Caco-2 (cell line): ENCODE results near the gene KLHDC7B. TPM values are rescaled to one million over a fixed set of nuclear protein-coding genes. Genes with fewer than 3 reads are reported as not detected.

ENCODE experiments used
- BruUV-seq: library from RNA; stranded (reverse); fragments of 400-500 nt; replicated peaks from 2 replicates; lab custom pipeline; 2021; lab: Mats Ljungman, UMichigan
- CTCF ChIA-PET: fragments of 300-600 bp; sonication (Branson Sonifier 250); formaldehyde crosslinking; loops from one replicate; lab custom pipeline; 2022; ENCODE audit warnings: antibody characterized with exemption; lab: Charles Lee
- POLR2A ChIA-PET: fragments of 300-600 bp; sonication (Branson Sonifier 250); formaldehyde crosslinking; loops from one replicate; lab custom pipeline; 2022; ENCODE audit warnings: antibody characterized with exemption; lab: Charles Lee
- DNase-seq, 2 experiments: peaks; one replicate each; pipeline versions ENCODE4 v3.0.0 to v3.0.0-alpha.2; 2020 to 2022
- H3K27me3 ChIP-seq: replicated peaks from 2 replicates; pipeline ENCODE4 v1.6.0; 2011; ENCODE audit warnings: low read length; ENCODE audit not compliant: control insufficient read depth, insufficient read depth
- H3K36me3 ChIP-seq: 2 replicates; pipeline ENCODE4 v1.5.1; 2011; ENCODE audit warnings: low read length; ENCODE audit not compliant: control insufficient read depth, insufficient read depth
- H3K4me1 ChIP-seq: fragments of 250-450 bp; sonication (Bioruptor Pico); 2 replicates; pipeline ENCODE4 v1.5.1; 2020; ENCODE audit warnings: mild to moderate bottlenecking
- H3K4me3 ChIP-seq: 2 replicates; pipeline ENCODE4 v1.5.1; 2011; ENCODE audit warnings: low read depth, mild to moderate bottlenecking, control low read depth, low read length
- H3K9me3 ChIP-seq: fragments of 250-450 bp; sonication (Bioruptor Pico); 2 replicates; pipeline ENCODE4 v1.5.1; 2020; ENCODE audit warnings: mild to moderate bottlenecking, moderate library complexity
- H3K27ac Mint-ChIP-seq: one replicate; pipeline ENCODE4 v1.8.0; 2022; ENCODE audit warnings: mixed read lengths; ENCODE audit not compliant: unreplicated experiment
- H3K27me3 Mint-ChIP-seq: one replicate; pipeline ENCODE4 v1.8.0; 2022; ENCODE audit warnings: mixed read lengths; ENCODE audit not compliant: insufficient read depth, unreplicated experiment
- H3K36me3 Mint-ChIP-seq: one replicate; pipeline ENCODE4 v1.8.0; 2022; ENCODE audit warnings: mild to moderate bottlenecking, mixed read lengths; ENCODE audit not compliant: insufficient read depth, unreplicated experiment
- H3K4me1 Mint-ChIP-seq: one replicate; pipeline ENCODE4 v1.8.0; 2022; ENCODE audit warnings: low read depth, mixed read lengths; ENCODE audit not compliant: unreplicated experiment
- H3K4me3 Mint-ChIP-seq: one replicate; pipeline ENCODE4 v1.8.0; 2022; ENCODE audit warnings: mild to moderate bottlenecking, moderate library complexity, mixed read lengths; ENCODE audit not compliant: unreplicated experiment
- H3K9me3 Mint-ChIP-seq: one replicate; pipeline ENCODE4 v1.8.0; 2022; ENCODE audit warnings: mixed read lengths; ENCODE audit not compliant: unreplicated experiment
- intact Hi-C: fragments of 100-400 bp; cut with micrococcal nuclease; formaldehyde crosslinking; loops from one replicate; pipeline ENCODE4 v1.10.0; 2022; ENCODE audit not compliant: unreplicated experiment
- total RNA-seq: library from RNA; stranded (reverse); gene quantifications from 2 replicates; pipeline ENCODE4 v1.2.3, GENCODE V29; 2022
- TF ChIP-seq, protein P1 (sequence below), 2 experiments: fragments of 200-600 bp in 1 of 2; IDR thresholded peaks; 1 replicate in 1 of 2; 2 replicates in 1 of 2; pipeline versions ENCODE4 v1.5.1 to v1.8.0; 2011 to 2022; ENCODE audit warnings: antibody characterized with exemption in 1 of 2, control low read depth in 1 of 2, inconsistent platforms in 1 of 2, low read depth in 1 of 2, low read length in 1 of 2, mild to moderate bottlenecking in 1 of 2, moderate library complexity in 1 of 2; ENCODE audit not compliant: insufficient read depth in 1 of 2, severe bottlenecking in 1 of 2, unreplicated experiment in 1 of 2

The KLHDC7B gene
- total RNA-seq, 1 experiment from 2014 or later, result 2.0 TPM

DNA sequence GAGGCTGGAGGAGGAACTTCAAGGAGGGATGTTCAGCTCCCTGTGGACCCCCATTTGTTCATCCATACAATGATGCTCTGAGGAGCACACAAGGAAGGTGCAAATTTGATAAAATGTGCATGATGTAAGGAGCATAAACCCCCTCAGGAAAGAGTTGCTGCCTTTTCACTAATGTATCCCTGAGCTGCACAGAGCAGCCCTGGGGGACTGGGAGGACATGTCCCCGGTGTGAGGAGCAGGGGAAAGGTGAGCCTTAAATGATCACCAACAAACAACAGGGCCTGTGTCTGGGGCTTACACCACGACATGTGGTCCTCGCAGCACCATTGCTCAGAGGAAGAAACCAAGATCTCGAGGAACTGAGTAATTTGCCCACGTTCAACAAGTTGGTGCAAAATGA, 51.4 kb downstream of the KLHDC7B start:
- Histone ChIP-seq H3K36me3 (no peaks in the 10 kb centered on the region), H3K27me3 (no peaks in the 10 kb centered on the region), H3K4me1 (peaks cover 5% of the 10 kb centered on the region), H3K9me3 (no peaks in the 10 kb centered on the region), H3K4me3 (no peak overlapping the region)
- H3K4me1 Mint-ChIP-seq, result peaks cover 7% of the 10 kb centered on the region
- intact Hi-C loops, result no loop called here
- H3K9me3 Mint-ChIP-seq, result no peaks in the 10 kb centered on the region
- no peaks in the 10 kb centered on the region for H3K36me3 Mint-ChIP-seq
- ChIA-PET CTCF (no interaction called here), POLR2A (no interaction called here)
- no TSS peak for BruUV-seq
- H3K27me3 Mint-ChIP-seq, result peaks cover 7% of the 10 kb centered on the region
- TF ChIP-seq, protein P1, sequence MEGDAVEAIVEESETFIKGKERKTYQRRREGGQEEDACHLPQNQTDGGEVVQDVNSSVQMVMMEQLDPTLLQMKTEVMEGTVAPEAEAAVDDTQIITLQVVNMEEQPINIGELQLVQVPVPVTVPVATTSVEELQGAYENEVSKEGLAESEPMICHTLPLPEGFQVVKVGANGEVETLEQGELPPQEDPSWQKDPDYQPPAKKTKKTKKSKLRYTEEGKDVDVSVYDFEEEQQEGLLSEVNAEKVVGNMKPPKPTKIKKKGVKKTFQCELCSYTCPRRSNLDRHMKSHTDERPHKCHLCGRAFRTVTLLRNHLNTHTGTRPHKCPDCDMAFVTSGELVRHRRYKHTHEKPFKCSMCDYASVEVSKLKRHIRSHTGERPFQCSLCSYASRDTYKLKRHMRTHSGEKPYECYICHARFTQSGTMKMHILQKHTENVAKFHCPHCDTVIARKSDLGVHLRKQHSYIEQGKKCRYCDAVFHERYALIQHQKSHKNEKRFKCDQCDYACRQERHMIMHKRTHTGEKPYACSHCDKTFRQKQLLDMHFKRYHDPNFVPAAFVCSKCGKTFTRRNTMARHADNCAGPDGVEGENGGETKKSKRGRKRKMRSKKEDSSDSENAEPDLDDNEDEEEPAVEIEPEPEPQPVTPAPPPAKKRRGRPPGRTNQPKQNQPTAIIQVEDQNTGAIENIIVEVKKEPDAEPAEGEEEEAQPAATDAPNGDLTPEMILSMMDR (IDR thresholded peaks at IDR 0.05; ENCODE audit: insufficient read depth in 1 of 2, low read depth in 1 of 2, low read length in 1 of 2, severe bottlenecking in 1 of 2, unreplicated experiment in 1 of 2), result no peak
- H3K4me3 Mint-ChIP-seq, result no peak overlapping the region
- no peak overlapping the region for H3K27ac Mint-ChIP-seq
- DNase-seq, result no peak

DNA sequence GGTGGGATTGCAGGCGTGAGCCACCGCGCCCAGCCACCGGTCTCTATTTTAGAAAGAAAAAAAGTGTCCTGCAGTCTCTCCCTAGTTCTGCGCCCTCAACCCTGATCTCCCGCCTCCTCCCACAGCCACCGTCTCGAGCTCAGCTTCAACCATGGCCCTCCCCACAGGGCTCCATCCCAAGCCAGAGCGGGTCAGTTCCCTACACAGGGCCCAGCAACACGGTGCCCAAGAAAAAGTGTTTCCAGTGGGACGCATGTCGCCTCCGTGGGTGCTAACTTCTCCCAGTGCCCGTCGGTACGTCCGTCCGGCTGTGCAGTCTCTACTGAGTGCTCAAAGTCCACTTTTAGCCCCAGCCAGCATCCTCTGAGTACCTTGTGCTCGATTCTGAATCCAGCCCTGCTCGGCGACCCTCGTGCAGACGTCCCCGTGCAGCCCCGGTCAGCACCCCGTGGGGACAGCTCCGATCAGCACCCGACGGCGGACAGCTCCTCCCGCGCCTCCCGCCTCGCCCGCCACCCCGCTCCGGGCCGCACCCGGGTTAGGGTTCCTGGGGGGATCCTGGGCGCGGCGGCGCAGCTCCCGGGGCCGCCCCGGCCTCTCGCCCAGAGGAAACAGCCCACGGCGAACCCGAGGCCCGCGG, 54.2 kb downstream of the KLHDC7B start:
- no TSS peak for BruUV-seq
- ChIA-PET CTCF (interaction anchor here (0.6 kb wide), 1 partner anchor 160 kb away, joined by 4 read pairs; no protein-coding TSS in a partner anchor), POLR2A (no interaction called here)
- peaks cover 5% of the 10 kb centered on the region for H3K4me1 ChIP-seq
- peak; percentile 62 to 87 for DNase-seq
- Mint-ChIP-seq H3K27ac (peak overlapping the region; percentile 51), H3K36me3 (no peaks in the 10 kb centered on the region), H3K27me3 (peaks cover 7% of the 10 kb centered on the region), H3K9me3 (no peaks in the 10 kb centered on the region), H3K4me1 (peaks cover 7% of the 10 kb centered on the region), H3K4me3 (peak overlapping the region; percentile 74)
- H3K27me3 ChIP-seq, result no peaks in the 10 kb centered on the region
- peak overlapping the region; percentile 34 for H3K4me3 ChIP-seq
- intact Hi-C loops, result no loop called here
- H3K9me3 ChIP-seq, result no peaks in the 10 kb centered on the region
- TF ChIP-seq, protein P1 (IDR thresholded peaks at IDR 0.05; ENCODE audit: insufficient read depth in 1 of 2, low read depth in 1 of 2, low read length in 1 of 2, severe bottlenecking in 1 of 2, unreplicated experiment in 1 of 2), result no peak
- H3K36me3 ChIP-seq, result no peaks in the 10 kb centered on the region

DNA sequence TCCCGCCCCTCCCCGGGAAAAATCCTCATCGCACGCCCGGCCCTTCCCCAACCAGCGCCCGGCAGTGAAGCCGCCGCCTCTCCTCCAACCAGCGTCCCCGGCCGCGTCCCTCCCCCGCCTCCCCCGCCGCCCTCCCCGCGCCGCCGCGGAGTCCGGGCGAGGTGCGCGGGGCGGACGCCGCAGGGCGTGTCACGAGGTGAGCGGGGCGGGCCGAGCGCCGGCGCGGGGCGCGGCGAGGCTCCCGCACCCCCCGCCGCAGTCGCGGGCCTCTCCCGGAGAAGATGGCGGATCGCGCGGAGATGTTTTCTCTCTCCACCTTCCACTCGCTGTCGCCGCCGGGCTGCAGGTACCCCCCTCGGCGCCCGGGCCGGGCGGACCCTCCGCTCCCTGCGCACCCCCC, 54.8 kb downstream of the KLHDC7B start, which contains the start of gene MAPK8IP2:
Gene MAPK8IP2, plus strand, starts transcription at position 256 of the 400 bp plus-strand sequence. Its CDS starts 26 bp downstream, at position 282.
- H3K4me3 Mint-ChIP-seq, result peak within 1 kb of the TSS; percentile 74
- H3K36me3 Mint-ChIP-seq, result no peaks in the 10 kb centered on the region
- intact Hi-C loops, result no loop called here
- H3K4me1 ChIP-seq, result peaks cover 5% of the 10 kb centered on the region
- peak within 1 kb of the TSS; percentile 34 for H3K4me3 ChIP-seq
- POLR2A ChIA-PET, result no interaction called here
- peaks cover 7% of the 10 kb centered on the region for H3K4me1 Mint-ChIP-seq
- TF ChIP-seq, protein P1 (IDR thresholded peaks at IDR 0.05; ENCODE audit: insufficient read depth in 1 of 2, low read depth in 1 of 2, low read length in 1 of 2, severe bottlenecking in 1 of 2, unreplicated experiment in 1 of 2), result no peak
- H3K27me3 Mint-ChIP-seq, result peaks cover 7% of the 10 kb centered on the region
- no peaks in the 10 kb centered on the region for H3K27me3 ChIP-seq
- H3K27ac Mint-ChIP-seq, result peak within 1 kb of the TSS; percentile 51
- CTCF ChIA-PET, result no interaction called here
- peak; percentile 42 to 48 for DNase-seq
- no peaks in the 10 kb centered on the region for H3K9me3 ChIP-seq
- no TSS peak for BruUV-seq
- no peaks in the 10 kb centered on the region for H3K36me3 ChIP-seq
- H3K9me3 Mint-ChIP-seq, result no peaks in the 10 kb centered on the region

Other genes with a start within 250 kb of the KLHDC7B start
- gene PLXNB2, start 238.3 kb upstream of the KLHDC7B start, total RNA-seq, result 260 and 262 TPM in 2 replicates
- 3.4 and 5.5 TPM in 2 replicates for gene DENND6B, start 218.9 kb upstream of the KLHDC7B start, total RNA-seq
- 55.5 and 60.7 TPM in 2 replicates for gene PPP6R2, start 202.6 kb upstream of the KLHDC7B start, total RNA-seq
- gene SBF1, start 70.9 kb upstream of the KLHDC7B start, total RNA-seq, result 77.8 and 82.8 TPM in 2 replicates
- 28.8 and 30.5 TPM in 2 replicates for gene ADM2, start 64.4 kb upstream of the KLHDC7B start, total RNA-seq
- gene MIOX, start 59.0 kb upstream of the KLHDC7B start, total RNA-seq, result 0.32 TPM in 1 of 2 replicates, not detected in the other
- gene LMF2, start 38.2 kb upstream of the KLHDC7B start, total RNA-seq, result 68.8 and 77.1 TPM in 2 replicates
- 84.3 and 88.9 TPM in 2 replicates for gene NCAPH2, start 37.7 kb upstream of the KLHDC7B start, total RNA-seq
- 3.0 and 6.5 TPM in 2 replicates for gene SCO2, start 20.3 kb upstream of the KLHDC7B start, total RNA-seq
- 3.7 and 3.9 TPM in 2 replicates for gene TYMP, start 15.9 kb upstream of the KLHDC7B start, total RNA-seq
- not detected in 2 replicates for gene SYCE3, start 17.0 kb downstream of the KLHDC7B start, total RNA-seq
- gene CPT1B, start 32.5 kb downstream of the KLHDC7B start, total RNA-seq, result 19.8 and 24.6 TPM in 2 replicates
- gene CHKB, start 37.0 kb downstream of the KLHDC7B start, total RNA-seq, result 43.3 and 45.4 TPM in 2 replicates
- gene MAPK8IP2, start 54.9 kb downstream of the KLHDC7B start, total RNA-seq, result 3.2 and 3.9 TPM in 2 replicates
- 11.5 TPM in 2 replicates for gene ARSA, start 82.3 kb downstream of the KLHDC7B start, total RNA-seq
- gene SHANK3, start 126.9 kb downstream of the KLHDC7B start, total RNA-seq, result 4.3 and 4.5 TPM in 2 replicates
- not detected in 2 replicates for gene ACR, start 192.3 kb downstream of the KLHDC7B start, total RNA-seq
- gene RABL2B, start 237.7 kb downstream of the KLHDC7B start, total RNA-seq, result 17.2 and 22.3 TPM in 2 replicates